WTC11 (cell line): ENCODE measurements around the gene SH2D4B. TPM values are rescaled to one million over a fixed set of nuclear protein-coding genes. Genes with fewer than 3 reads are reported as not detected.

Source experiments
- ATAC-seq: fragments of 200-7000 bp; cut with Tn5 transposase; 2 replicates; pipeline ENCODE4 v1.10.0; 2021; ENCODE audit warnings: mild to moderate bottlenecking, moderate library complexity
- CTCF ChIA-PET: fragments of 300-600 bp; sonication (Branson Sonifier 250); formaldehyde crosslinking; loops from one replicate; lab custom pipeline; 2021; ENCODE audit warnings: antibody characterized with exemption; lab: Charles Lee
- POLR2A ChIA-PET: fragments of 350-600 bp; sonication (Branson Sonifier 250); formaldehyde crosslinking; loops from one replicate; lab custom pipeline; 2021; ENCODE audit warnings: antibody characterized with exemption; lab: Charles Lee
- DNase-seq: peaks from one replicate; pipeline ENCODE4 v3.0.0; 2021; ENCODE audit warnings: low spot score
- H3K27ac Mint-ChIP-seq: 2 replicates; pipeline ENCODE4 v1.8.0; 2021; ENCODE audit warnings: mixed read lengths
- H3K27me3 Mint-ChIP-seq: 2 replicates; pipeline ENCODE4 v1.8.0; 2021; ENCODE audit warnings: low read depth, mild to moderate bottlenecking, moderate library complexity, mixed read lengths
- H3K36me3 Mint-ChIP-seq: 2 replicates; pipeline ENCODE4 v1.8.0; 2021; ENCODE audit warnings: mixed read lengths
- H3K4me1 Mint-ChIP-seq: 2 replicates; pipeline ENCODE4 v1.8.0; 2022; ENCODE audit warnings: mixed read lengths
- H3K4me3 Mint-ChIP-seq: 2 replicates; pipeline ENCODE4 v1.8.0; 2021; ENCODE audit warnings: mild to moderate bottlenecking, moderate library complexity, mixed read lengths
- H3K9me3 Mint-ChIP-seq: 2 replicates; pipeline ENCODE4 v1.8.0; 2021; ENCODE audit warnings: mixed read lengths
- AR ChIP-seq: fragments of 250-450 bp; sonication (Bioruptor Pico); IDR thresholded peaks from 2 replicates; pipeline ENCODE4 v1.9.0; 2021; ENCODE audit warnings: mild to moderate bottlenecking
- EMX1 ChIP-seq: fragments of 250-450 bp; sonication (Bioruptor Pico); IDR thresholded peaks from 2 replicates; pipeline ENCODE4 v1.8.0; 2021; ENCODE audit warnings: mild to moderate bottlenecking
- ESRRA ChIP-seq: sonication (generic); formaldehyde crosslinking; IDR thresholded peaks from 2 replicates; pipeline ENCODE4 v1.8.1; 2022; ENCODE audit warnings: mild to moderate bottlenecking, missing genetic modification reagents, borderline replicate concordance
- FOXP1 ChIP-seq: sonication (generic); formaldehyde crosslinking; IDR thresholded peaks from 2 replicates; pipeline ENCODE4 v1.8.0; 2022; ENCODE audit warnings: missing genetic modification reagents, mild to moderate bottlenecking, moderate library complexity, borderline replicate concordance
- GRHL2 ChIP-seq: fragments of 250-450 bp; sonication (Bioruptor Pico); IDR thresholded peaks from 2 replicates; pipeline ENCODE4 v1.8.0; 2022; ENCODE audit warnings: mild to moderate bottlenecking, moderate library complexity; ENCODE audit not compliant: insufficient replicate concordance, severe bottlenecking
- HMGA2 ChIP-seq: fragments of 250-450 bp; sonication (Bioruptor Pico); IDR thresholded peaks from 2 replicates; pipeline ENCODE4 v1.4.0; 2021; ENCODE audit warnings: mild to moderate bottlenecking, moderate library complexity
- JUN ChIP-seq: sonication (generic); formaldehyde crosslinking; IDR thresholded peaks from 2 replicates; pipeline ENCODE4 v1.8.0; 2023; ENCODE audit warnings: mild to moderate bottlenecking, missing genetic modification reagents
- MAX ChIP-seq: sonication (generic); formaldehyde crosslinking; IDR thresholded peaks from 2 replicates; pipeline ENCODE4 v1.8.0; 2022; ENCODE audit warnings: mild to moderate bottlenecking, missing genetic modification reagents
- MXD4 ChIP-seq: fragments of 250-450 bp; sonication (Bioruptor Pico); IDR thresholded peaks from 2 replicates; pipeline ENCODE4 v1.8.0; 2021; ENCODE audit warnings: mild to moderate bottlenecking, moderate library complexity, borderline replicate concordance
- NFE2L1 ChIP-seq: sonication (generic); formaldehyde crosslinking; IDR thresholded peaks from 2 replicates; pipeline ENCODE4 v1.8.1; 2023; ENCODE audit warnings: missing genetic modification reagents
- NR1H2 ChIP-seq: sonication (generic); formaldehyde crosslinking; IDR thresholded peaks from 2 replicates; pipeline ENCODE4 v1.9.0; 2021; ENCODE audit warnings: mild to moderate bottlenecking, moderate library complexity, missing genetic modification reagents
- NR3C1 ChIP-seq: sonication (generic); formaldehyde crosslinking; conservative IDR thresholded peaks from 2 replicates; pipeline ENCODE4 v1.8.1; 2023; ENCODE audit warnings: low read depth, mild to moderate bottlenecking, missing genetic modification reagents
- OVOL2 ChIP-seq: fragments of 250-450 bp; sonication (Bioruptor Pico); IDR thresholded peaks from 2 replicates; pipeline ENCODE4 v1.9.0; 2021; ENCODE audit warnings: mild to moderate bottlenecking, borderline replicate concordance
- TEAD4 ChIP-seq: sonication (generic); formaldehyde crosslinking; IDR thresholded peaks from 2 replicates; pipeline ENCODE4 v1.8.0; 2022; ENCODE audit warnings: mild to moderate bottlenecking, missing genetic modification reagents
- ZNF232 ChIP-seq: sonication (generic); formaldehyde crosslinking; IDR thresholded peaks from 2 replicates; pipeline ENCODE4 v1.8.0; 2022; ENCODE audit warnings: mild to moderate bottlenecking, missing genetic modification reagents
- ZNF263 ChIP-seq: sonication (generic); formaldehyde crosslinking; IDR thresholded peaks from 2 replicates; pipeline ENCODE4 v1.8.1; 2022; ENCODE audit warnings: low read depth, mild to moderate bottlenecking, moderate library complexity, missing genetic modification reagents
- ZNF317 ChIP-seq: sonication (generic); formaldehyde crosslinking; IDR thresholded peaks from 2 replicates; pipeline ENCODE4 v1.8.1; 2023; ENCODE audit warnings: low read depth, mild to moderate bottlenecking, moderate library complexity, missing genetic modification reagents, borderline replicate concordance
- ZNF416 ChIP-seq: fragments of 250-450 bp; sonication (Bioruptor Pico); IDR thresholded peaks from 2 replicates; pipeline ENCODE4 v1.9.0; 2021; ENCODE audit warnings: mild to moderate bottlenecking, inconsistent platforms
- ZNF423 ChIP-seq: fragments of 250-450 bp; sonication (Bioruptor Pico); IDR thresholded peaks from 2 replicates; pipeline ENCODE4 v2.1.2; 2022; ENCODE audit warnings: mild to moderate bottlenecking, moderate library complexity
- ZSCAN18 ChIP-seq: fragments of 250-450 bp; sonication (Bioruptor Pico); IDR thresholded peaks from 2 replicates; pipeline ENCODE4 v2.1.2; 2022; ENCODE audit warnings: mild to moderate bottlenecking, moderate library complexity
- total RNA-seq: library from RNA; stranded (reverse); gene quantifications from 3 replicates; pipeline ENCODE4 v1.2.3, GENCODE V29; 2021
- TF ChIP-seq, protein P1 (sequence below): fragments of 250-450 bp; sonication (Bioruptor Pico); IDR thresholded peaks from 2 replicates; pipeline ENCODE4 v1.9.0; 2021; ENCODE audit warnings: mild to moderate bottlenecking, borderline replicate concordance
- TF ChIP-seq, protein P2 (sequence below): sonication (generic); formaldehyde crosslinking; IDR thresholded peaks from 2 replicates; pipeline ENCODE4 v1.8.1; 2022; ENCODE audit warnings: low read depth, missing genetic modification reagents, borderline replicate concordance

SH2D4B gene
- total RNA-seq, 1 experiment from 2014 or later = 0.04 TPM

GRCh38 chr10:80561950-80562349 lies 24.2 kb downstream of the SH2D4B start:
- Mint-ChIP-seq H3K27me3 (no peaks in the 10 kb centered on the region; the same call in 1 of the 2 replicates), H3K36me3 (no peaks in the 10 kb centered on the region), H3K4me1 (no peaks in the 10 kb centered on the region), H3K9me3 (no peaks in the 10 kb centered on the region), H3K27ac (no peak overlapping the region), H3K4me3 (no peak overlapping the region)
- CTCF ChIA-PET = interaction anchor here (2.6 kb wide), 1 partner anchor 34 kb away, joined by 7 read pairs; no protein-coding TSS in a partner anchor
- ATAC-seq (no peak), DNase-seq (no peak)
- no peak for TF ChIP-seq MAX (CRISPR knock-in tag)
- TF ChIP-seq, protein P1, sequence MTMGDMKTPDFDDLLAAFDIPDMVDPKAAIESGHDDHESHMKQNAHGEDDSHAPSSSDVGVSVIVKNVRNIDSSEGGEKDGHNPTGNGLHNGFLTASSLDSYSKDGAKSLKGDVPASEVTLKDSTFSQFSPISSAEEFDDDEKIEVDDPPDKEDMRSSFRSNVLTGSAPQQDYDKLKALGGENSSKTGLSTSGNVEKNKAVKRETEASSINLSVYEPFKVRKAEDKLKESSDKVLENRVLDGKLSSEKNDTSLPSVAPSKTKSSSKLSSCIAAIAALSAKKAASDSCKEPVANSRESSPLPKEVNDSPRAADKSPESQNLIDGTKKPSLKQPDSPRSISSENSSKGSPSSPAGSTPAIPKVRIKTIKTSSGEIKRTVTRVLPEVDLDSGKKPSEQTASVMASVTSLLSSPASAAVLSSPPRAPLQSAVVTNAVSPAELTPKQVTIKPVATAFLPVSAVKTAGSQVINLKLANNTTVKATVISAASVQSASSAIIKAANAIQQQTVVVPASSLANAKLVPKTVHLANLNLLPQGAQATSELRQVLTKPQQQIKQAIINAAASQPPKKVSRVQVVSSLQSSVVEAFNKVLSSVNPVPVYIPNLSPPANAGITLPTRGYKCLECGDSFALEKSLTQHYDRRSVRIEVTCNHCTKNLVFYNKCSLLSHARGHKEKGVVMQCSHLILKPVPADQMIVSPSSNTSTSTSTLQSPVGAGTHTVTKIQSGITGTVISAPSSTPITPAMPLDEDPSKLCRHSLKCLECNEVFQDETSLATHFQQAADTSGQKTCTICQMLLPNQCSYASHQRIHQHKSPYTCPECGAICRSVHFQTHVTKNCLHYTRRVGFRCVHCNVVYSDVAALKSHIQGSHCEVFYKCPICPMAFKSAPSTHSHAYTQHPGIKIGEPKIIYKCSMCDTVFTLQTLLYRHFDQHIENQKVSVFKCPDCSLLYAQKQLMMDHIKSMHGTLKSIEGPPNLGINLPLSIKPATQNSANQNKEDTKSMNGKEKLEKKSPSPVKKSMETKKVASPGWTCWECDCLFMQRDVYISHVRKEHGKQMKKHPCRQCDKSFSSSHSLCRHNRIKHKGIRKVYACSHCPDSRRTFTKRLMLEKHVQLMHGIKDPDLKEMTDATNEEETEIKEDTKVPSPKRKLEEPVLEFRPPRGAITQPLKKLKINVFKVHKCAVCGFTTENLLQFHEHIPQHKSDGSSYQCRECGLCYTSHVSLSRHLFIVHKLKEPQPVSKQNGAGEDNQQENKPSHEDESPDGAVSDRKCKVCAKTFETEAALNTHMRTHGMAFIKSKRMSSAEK (CRISPR knock-in tag) = no peak
- TF ChIP-seq NFE2L1 (CRISPR knock-in tag) = no peak
- TF ChIP-seq FOXP1 = no peak
- TF ChIP-seq MXD4 (CRISPR knock-in tag) = no peak
- TF ChIP-seq ZSCAN18 (CRISPR knock-in tag) = no peak
- TF ChIP-seq ZNF232 (CRISPR knock-in tag) = no peak
- TF ChIP-seq GRHL2 (CRISPR knock-in tag) = no peak
- TF ChIP-seq HMGA2 = no peak
- TF ChIP-seq NR3C1 (CRISPR knock-in tag) = no peak
- no peak for TF ChIP-seq ZNF317 (CRISPR knock-in tag)
- no peak for TF ChIP-seq ZNF423 (CRISPR knock-in tag)
- no peak for TF ChIP-seq OVOL2 (CRISPR knock-in tag)
- POLR2A ChIA-PET = interaction anchor here (0.6 kb wide), 1 partner anchor 546 kb away, joined by 3 read pairs; no protein-coding TSS in a partner anchor

GRCh38 chr10:80567292-80567691 lies 29.6 kb downstream of the SH2D4B start:
- ChIA-PET CTCF (interaction anchor here (1.2 kb wide), 1 partner anchor 15 kb away, joined by 4 read pairs; no protein-coding TSS in a partner anchor), POLR2A (no interaction called here)
- ATAC-seq = peak; percentile 38; the same call in 1 of the 2 replicates

DNA sequence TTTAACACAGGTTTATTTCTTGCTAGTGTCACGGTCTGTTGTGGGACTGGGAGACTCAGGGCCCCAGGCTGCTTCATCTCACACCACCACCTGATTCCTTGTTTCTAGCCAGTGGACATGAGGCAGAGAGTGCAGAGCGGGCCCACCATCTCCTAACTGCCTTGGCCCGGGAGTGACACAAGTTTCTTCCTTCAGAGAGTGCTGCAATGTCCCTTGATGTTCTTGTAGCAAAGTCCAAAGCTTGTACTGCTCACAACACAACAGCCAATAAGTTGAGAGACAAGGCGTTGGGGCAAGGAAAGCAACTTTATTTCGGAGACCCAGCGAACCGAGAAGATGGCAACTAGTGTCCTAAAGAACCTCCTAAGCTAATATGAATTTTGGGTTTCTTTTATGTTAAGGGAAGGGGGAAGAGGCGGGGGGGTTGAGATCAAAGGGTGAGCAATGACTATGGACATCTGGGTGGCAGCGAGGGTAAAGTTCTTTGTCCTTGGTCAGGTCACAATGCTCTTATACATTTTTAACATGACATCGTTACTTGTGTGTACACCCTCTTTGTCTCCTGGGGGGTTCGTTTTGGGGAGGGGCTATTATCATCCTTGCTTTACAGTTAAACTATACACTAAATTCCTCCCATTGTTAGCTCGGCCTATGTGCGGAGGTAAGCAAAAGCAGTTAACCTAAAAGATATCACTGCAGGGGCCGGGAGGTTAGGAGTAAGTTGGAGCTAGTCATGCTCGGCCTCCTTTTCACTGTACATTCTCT lies 31.6 kb downstream of the SH2D4B start:
- no peak overlapping the region for H3K4me3 Mint-ChIP-seq
- DNase-seq = no peak
- H3K4me1 Mint-ChIP-seq = no peaks in the 10 kb centered on the region
- no peaks in the 10 kb centered on the region; the same call in 1 of the 2 replicates for H3K27me3 Mint-ChIP-seq
- ChIA-PET CTCF (interaction anchor here (1.5 to 2.4 kb wide), 2 partner anchors 27 to 58 kb away, joined by 3 to 12 read pairs; no protein-coding TSS in a partner anchor), POLR2A (no interaction called here)
- no peaks in the 10 kb centered on the region for H3K36me3 Mint-ChIP-seq
- no peak for ATAC-seq
- H3K27ac Mint-ChIP-seq = no peak overlapping the region
- H3K9me3 Mint-ChIP-seq = peaks cover 9% of the 10 kb centered on the region; the same call in 1 of the 2 replicates
- TF ChIP-seq, protein P2, sequence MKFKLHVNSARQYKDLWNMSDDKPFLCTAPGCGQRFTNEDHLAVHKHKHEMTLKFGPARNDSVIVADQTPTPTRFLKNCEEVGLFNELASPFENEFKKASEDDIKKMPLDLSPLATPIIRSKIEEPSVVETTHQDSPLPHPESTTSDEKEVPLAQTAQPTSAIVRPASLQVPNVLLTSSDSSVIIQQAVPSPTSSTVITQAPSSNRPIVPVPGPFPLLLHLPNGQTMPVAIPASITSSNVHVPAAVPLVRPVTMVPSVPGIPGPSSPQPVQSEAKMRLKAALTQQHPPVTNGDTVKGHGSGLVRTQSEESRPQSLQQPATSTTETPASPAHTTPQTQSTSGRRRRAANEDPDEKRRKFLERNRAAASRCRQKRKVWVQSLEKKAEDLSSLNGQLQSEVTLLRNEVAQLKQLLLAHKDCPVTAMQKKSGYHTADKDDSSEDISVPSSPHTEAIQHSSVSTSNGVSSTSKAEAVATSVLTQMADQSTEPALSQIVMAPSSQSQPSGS (CRISPR knock-in tag) = no peak
- no peak for TF ChIP-seq ZNF317 (CRISPR knock-in tag)
- no peak for TF ChIP-seq MAX (CRISPR knock-in tag)
- no peak for TF ChIP-seq AR
- no peak for TF ChIP-seq NR3C1 (CRISPR knock-in tag)
- TF ChIP-seq TEAD4 (CRISPR knock-in tag) = no peak
- no peak for TF ChIP-seq ZNF263 (CRISPR knock-in tag)
- TF ChIP-seq GRHL2 (CRISPR knock-in tag) = no peak

More at GRCh38 chr10:80567292-80567691, 29.6 kb downstream of the SH2D4B start:
- no peak for DNase-seq
- H3K36me3 Mint-ChIP-seq = no peaks in the 10 kb centered on the region
- no peaks in the 10 kb centered on the region for H3K4me1 Mint-ChIP-seq
- no peak overlapping the region for H3K27ac Mint-ChIP-seq
- H3K9me3 Mint-ChIP-seq = peaks cover 8% of the 10 kb centered on the region; the same call in 1 of the 2 replicates
- TF ChIP-seq ESRRA (CRISPR knock-in tag) (no peak), JUN (CRISPR knock-in tag) (no peak), EMX1 (CRISPR knock-in tag) (no peak), NR1H2 (no peak), ZNF416 (CRISPR knock-in tag) (no peak), ZNF317 (CRISPR knock-in tag) (no peak), TEAD4 (CRISPR knock-in tag) (no peak)
- H3K4me3 Mint-ChIP-seq = no peak overlapping the region
- H3K27me3 Mint-ChIP-seq = no peaks in the 10 kb centered on the region; the same call in 1 of the 2 replicates
